Nucleus accumbens (tissue), 56 donors: ENCODE data around the gene KIAA1328.
"Not testable (repeated sequence)": the region's sequence is repeated elsewhere in the genome, so short reads cannot be mapped to it uniquely, and the experiment has no call there.

ENCODE experiments used
- DNase-seq, 56 donors: peaks; one replicate each; lab custom pipeline; 2025; lab: John Stamatoyannopoulos, UW

KIAA1328 gene

DNA sequence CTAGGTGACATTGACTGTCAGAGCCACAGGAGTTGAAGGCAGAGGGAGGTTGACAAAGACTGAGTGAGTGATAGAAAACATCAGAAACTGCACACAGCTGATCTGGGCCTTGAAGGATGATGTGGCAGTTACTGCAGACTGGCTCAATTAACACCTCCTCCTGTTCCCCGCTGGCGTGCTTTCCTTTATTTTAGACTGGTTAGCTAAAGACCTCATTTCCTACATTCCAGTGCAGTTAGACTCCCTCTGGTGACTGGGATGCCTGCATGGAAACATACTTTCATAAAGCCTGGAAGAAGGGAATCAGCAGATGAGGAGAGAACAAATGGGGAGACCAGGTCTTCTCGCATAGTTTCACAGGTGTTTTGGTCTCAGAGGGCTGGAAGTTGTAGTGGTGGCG lies 7.2 kb upstream of the KIAA1328 start:
- DNase-seq, result no peak

DNA sequence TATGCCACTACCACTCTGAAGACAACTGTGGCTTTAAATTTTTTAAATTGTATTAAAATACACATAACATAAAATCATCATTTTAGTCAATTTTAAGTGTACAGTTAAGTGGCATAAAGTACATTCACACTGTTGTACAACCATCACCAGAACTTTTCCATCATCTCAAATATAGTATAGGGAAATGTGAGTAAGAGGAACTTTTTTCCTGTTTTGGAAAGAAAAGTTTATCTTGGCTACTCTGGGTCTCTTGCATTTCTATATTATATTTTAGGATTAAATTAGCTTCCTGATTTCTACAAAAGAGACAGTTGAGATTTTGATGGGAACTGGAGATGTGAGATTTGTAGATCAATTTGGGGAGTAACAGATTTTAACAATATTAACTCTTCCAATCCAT lies 3.4 kb upstream of the KIAA1328 start:
- no peak for DNase-seq

DNA sequence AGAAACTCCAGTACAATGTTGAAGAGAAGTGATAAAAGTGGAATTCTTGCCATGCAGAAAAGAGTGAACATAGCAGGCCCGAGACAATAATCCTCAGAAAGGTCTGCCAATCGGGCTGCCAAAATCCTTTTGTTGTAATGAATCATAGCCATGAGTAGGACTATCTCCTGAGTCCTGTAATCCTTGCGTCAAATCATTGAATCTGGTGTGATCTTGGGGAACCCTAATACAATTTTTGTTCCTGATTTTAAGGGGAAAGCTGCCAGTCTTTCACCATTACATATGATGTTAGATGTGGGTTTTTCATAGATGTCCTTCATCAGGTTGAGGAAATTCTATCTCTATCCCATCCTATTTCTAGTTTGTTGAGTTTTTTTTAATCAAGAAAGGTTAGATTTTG lies 2.4 kb upstream of the KIAA1328 start:
- DNase-seq, result no peak

DNA sequence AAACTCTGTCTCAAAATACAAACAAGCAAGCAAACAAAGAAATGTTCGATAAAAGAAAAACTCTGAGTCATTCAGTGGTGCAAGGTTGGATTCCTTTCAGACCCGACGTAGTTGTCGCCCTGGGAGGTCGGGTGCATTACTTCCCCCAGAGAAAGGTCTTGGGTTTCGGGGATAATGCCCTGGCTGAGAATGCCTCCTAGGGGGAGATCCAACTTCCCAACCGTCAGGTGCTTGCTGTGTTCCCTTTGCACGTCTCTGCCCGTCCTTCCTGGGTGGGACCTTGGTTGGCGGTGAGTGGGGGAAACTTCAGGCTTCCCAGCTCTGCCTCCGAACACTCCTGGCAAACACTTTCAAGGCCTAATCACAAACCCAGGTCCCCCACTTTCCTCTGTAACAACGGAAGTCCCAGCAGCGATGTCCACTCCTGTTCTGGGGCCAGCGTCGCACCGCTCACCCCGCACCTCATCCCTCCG lies 734 bp upstream of the KIAA1328 start:
- peak in 25 of 56 donors; percentile 15 to 71 (median 41) for DNase-seq

DNA sequence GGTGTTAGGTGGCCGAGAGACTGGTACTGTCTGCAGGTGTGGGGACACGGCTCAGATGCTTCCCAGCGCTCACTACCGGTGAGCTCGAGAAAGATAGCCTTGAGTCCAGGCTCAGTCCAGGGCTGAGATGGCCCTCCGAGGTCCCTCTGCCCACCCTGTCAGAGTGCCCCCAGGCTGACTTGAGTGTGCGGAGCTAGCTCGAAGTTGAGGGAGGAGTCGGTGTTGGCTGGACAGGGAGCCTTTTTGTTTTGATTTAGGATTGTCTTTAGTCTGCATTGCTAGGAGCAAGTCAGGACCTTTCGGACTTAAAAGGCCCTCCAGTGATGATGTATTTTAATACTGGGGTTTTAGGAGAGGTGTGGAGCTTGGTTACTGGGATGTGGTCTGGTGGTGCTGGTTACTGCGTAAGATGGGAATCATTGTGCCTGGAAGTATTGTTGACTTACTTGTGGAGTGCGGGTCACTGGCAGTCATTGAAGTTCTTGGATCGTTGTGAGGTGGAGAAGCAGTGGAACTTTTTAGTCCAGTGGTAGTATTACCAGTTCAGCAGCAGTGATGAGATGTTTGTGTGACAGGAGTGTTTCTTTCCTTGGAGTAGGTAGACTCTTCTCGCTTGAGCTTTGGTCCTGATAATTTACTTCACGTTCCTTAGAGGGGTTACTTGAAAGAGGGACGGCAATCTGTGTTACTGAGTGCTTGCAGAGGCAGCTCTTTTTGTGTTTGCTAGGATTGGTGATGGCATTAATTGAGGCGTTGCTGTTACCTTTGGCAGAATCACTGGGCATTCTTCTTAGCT lies 633 bp downstream of the KIAA1328 start:
- peak in 15 of 56 donors; percentile 11 to 66 (median 52) for DNase-seq

DNA sequence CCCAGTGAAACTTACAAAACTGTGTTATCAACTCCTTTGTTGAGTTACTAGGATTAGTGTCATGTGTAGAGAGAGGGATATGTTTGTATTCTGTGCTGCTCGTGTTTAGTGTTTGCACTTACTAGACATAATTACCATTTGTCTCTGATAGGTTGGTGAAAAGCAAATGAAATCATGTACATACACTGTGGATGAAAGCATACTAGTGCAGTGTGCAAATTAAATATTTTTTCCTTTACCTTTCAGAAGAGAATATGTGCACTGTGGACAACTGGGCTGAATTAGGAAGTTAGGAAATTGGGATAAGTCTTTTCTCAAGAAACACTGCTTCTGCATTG lies 1.2 kb downstream of the KIAA1328 start:
- no peak for DNase-seq

DNA sequence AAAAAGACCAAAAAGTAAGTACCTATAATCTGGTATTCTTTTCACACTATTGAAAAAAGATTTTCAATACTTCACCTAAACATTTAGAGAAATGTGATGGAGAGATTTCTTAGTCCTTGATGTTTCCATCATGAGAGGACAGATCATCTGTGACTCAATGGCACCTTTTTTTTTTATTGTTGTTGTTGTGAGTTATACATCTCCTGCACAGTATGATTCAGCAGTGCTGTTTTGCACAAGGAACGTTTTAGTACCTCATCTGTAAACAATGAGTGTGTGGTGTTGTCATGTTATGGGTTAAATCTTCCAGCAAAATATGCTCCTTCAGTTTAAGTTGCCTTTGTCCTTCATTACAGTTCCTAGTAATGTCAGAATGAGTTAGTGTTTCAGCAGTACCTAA lies 2.2 kb downstream of the KIAA1328 start:
- no peak for DNase-seq

DNA sequence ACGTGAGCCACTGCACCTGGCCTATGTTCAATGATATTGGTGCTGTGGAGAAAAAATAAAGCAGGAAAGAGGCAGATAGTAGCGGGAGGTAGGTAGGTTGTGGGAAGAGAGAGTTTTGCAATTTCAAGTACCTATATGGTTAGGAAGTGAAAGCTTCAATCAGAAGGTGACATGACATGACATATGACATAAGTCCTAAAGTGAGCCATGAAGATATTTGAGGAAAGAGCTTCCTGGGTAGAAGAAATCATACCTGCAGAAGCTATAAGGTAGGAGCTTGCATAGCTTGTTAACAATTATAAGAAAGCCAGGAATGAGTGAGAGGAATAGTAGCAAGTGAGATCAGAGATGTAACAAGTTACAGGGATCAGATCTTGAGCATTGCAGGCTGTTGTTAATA lies 4.2 kb downstream of the KIAA1328 start:
- no peak for DNase-seq

DNA sequence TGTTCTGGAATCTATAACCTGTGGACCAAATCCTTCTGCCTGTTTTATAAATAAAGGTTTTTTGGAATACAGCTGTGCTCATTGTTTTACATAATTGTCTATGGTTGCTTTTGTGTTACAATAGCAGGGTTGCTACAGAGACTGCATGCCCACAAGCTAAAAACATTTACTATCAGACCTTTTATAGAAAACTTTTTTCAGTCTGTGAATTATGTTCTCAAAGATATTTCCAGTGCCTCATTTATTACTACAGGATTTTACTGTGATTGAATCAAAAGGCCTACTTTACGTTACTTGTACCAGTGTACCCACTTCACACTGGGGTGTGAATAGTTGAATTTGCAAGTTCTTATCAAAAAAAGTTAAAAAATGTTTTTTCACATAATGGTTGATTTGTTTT lies 7.0 kb downstream of the KIAA1328 start:
- DNase-seq, result no peak

DNA sequence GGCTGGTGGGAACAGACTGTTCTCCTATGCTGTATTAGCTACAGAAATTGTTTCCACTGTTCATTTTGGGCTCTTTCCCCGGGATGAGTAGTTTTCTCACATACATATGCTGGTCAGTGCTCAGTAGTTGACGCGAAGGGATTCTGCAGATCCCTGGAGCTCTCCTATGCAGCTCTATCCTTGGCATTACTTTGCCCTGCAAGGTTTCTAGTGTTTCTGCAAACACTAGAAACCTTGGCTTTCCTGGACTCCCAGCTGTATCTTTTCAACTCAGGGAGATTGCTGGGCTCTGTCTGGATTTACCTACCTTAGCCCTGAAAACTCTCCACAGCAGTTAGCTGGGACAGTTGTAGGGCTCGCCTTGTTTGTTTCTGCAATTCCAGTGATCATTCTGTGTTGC lies 10.9 kb downstream of the KIAA1328 start:
- no peak for DNase-seq

DNA sequence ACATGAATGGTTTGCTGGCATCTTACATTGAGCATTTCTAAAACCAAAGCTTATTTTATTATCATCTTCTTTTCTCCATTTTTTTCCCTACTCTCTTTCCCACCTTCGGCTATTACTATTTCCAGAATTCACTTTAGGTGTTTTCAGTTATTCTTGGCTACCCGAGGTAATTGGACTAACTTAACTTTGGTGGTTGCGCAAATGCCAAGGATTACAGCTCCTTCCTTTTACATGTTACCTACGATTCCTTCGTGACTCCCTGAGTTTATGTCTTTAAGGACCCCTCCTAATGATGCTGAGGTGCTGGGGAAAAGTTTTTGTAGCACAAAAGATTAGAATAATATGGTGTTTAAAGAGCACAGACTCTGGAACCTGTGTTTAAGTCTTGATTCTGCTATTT lies 14.3 kb downstream of the KIAA1328 start:
- no peak for DNase-seq

DNA sequence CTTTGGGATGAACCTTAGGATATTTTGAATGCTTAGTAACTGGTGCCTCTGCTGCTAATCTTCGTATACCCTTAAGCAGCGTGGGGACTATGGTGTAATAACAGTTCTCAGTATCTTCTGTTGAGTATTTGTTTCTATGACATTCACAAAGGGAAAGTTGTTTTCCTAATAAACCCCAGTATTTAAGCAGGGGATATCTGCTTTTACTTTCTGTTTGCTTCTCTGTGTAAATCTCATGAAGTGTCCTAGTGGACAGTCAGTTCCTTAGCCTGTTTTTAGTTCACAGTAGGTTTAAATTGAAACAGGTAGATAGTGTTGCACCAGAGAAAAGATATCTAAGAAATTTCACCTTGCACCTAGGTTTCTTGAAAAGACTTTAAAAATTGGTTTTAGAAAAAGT lies 14.9 kb downstream of the KIAA1328 start:
- no peak for DNase-seq

DNA sequence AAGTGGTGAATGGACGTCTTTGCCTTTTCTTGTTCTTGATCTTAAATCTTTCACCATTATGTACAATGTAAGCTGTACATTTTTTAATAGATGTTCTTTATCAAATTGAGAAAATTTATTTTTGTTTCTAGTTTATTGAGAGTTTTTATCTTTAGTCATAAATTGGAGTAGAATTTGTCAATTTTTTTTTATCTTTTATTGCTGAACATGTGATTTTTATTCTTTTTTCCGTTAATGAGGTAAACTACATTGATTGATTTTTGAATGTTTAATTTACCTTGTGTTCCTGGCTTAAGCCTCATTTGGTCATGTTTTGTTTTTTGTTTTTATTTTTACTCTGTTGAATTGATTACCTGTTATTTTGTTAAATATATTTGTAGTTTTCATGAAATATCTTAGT lies 19.7 kb downstream of the KIAA1328 start:
- DNase-seq, result no peak

DNA sequence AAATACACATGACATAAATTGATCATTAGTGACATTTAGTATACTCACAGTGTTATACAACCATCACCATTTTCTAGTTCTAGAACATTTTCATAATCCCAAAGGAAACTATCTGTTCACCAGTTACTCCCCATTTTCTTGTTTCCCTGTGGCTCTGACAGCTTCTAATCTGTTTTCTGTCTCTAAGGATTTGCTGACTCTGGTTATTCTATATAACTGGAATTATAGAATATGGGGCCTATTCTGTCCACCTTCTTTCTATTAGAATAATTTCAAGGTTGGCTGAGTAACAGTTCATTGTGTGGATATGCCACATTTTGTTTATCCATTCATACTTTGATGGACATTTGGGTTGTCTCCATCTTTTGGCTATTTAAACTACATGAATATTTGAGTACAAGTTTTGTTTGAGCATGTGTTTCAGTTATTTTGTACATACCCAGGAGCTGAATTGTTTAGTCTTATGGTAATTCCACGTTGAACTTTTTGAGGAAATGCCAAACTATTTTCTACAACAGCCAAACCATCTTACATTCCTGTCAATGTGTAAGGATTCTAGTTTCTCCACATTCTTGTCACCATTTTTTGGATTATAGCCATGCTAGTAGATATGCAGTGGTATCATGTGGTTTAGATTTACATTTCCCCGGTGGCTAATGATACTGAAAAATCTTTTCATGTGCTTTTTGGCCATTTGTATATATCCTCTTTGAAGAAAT lies 20.5 kb downstream of the KIAA1328 start:
- no peak for DNase-seq

DNA sequence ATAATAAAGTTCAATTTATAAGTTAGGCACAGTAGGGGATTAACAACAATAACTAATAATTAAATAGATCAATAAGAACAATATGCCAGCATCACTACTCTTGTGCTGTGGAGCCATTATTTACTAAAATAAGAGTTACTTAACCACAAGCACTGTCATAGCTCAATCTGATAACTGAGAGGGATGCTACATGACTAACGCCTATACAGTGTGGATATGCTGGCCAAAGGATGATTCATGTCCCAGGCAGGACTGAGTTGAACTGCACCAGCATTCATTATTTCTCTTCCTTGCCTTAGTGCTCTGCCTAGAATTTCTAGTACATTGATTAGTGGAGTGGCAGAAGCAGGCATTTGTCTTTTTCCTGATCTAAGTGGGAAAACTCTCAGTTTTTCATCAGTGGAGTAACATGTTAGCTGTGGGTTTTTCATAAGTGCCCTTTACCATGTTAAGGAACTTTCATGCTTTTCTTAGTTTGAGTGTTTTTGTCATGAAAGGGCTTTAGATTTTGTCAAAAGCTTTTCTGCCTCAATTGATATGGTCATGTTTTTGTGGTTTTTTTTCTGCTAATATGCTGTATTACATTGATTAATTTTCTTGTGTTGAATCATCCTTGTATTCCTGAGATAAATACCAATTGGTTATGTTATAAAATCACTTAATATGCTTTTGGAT lies 21.7 kb downstream of the KIAA1328 start:
- DNase-seq, result peak in 1 of 56 donors; percentile 25

DNA sequence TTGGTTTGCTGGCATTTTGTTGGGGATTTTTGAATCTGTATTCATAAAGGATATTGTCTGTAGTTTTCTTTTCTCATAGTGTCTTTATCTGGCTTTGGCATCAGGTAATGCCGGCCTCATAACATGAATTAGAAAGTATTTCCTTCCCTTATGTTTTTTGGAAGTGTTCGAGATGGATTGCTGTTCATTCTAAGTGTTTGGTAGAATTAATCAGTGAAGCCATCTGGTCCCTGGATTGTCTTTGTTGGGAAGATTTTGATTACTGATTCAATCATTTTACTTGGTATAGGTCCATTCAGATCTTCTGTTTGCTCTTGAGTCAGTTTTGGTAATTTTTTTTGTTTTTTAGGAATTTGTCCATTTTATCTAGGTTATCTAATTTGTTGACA lies 22.3 kb downstream of the KIAA1328 start:
- DNase-seq, result no peak

DNA sequence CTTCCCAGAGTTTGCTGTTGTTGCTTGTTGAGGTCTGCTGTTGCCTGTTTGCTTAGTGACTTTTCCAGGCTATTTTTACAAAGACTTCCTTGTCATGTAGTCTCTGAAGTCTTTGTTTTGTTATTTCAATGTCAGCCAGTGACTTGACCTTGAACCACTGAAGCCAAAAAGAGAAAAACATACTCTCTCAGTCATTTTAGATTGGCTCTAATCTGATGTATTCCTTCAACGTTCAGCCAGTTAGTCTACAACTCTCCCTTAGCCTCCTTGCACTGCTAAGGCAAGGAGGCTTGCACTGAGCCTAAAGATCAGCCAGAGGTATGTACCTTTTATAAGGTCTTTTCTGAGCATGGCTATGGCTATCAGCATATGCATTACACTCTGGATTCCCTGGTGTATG lies 27.9 kb downstream of the KIAA1328 start:
- no peak for DNase-seq

DNA sequence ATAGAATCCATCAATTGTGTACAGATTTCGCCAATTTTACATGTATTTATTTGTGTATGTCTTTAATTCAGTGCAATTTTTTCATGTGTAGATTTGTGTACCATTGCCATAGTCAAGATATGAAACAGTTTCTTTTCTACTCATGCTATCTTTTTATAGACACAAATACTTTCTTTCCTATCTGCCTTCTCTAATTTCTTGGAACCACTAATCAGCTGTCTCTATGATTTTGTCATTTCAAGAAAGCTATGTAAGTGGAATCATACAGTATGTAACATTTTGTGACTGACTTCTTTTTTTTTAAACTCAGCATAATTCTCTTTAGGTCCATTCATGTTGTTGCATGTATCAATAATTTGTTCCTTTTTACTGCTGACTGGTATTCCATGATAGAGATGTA lies 33.3 kb downstream of the KIAA1328 start:
- DNase-seq, result no peak

DNA sequence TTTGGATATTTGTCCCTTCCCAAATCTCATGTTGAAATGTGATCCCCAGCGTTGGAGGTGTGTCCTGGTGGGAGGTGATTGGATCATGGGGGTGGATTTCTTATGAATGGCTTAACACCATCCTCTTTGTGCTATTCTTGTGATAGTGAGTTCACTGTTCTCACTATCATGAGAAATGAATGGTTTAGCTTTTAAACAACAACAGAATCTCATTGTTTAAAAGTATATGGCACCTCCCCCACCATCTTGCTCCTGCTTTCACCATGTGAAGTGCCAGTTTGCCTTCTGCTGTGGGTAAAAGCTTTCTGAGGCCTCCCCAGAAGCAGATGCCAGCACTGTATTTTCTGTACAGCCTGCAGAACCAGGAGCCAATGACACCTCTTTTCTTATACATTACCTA lies 38.1 kb downstream of the KIAA1328 start:
- peak in 3 of 56 donors; percentile 1 to 11 (median 2) for DNase-seq

DNA sequence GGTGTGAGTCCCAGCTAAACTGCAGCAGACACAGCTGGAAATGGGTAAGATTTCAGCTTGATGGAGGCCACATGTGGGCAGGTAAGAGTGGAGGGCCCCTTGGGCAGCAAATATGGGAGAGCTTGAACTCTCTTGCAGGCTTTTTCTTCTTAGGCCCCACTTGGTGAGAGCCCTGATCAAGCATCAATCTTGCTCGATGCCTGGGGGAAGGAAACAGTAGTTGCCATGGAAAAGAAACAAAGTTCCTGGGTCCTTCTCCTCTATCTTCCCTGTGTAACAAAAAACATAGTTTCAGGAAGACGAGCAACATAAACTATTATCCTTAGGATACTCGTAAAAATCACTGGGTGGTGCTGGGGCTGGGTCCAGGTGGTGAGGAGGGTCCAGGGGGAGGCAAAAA lies 42.9 kb downstream of the KIAA1328 start:
- DNase-seq, result no peak

DNA sequence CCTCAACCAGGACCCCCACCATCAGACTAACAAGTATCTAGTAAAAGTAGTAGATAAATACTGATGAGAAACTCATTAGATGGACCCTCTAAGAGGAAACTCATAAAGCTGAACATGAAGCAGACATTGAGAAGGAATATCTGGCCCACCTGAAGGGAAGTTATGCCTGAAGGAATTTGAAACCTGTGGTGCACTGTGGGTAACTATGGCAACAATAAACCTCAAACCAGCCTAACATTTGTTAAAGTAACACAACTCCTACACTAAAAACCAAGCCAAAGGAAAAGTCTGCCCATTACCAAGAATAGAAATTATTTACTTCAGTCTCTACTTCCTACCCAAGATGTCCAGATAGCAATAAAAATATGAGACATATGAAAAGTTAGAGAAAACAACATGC lies 43.4 kb downstream of the KIAA1328 start:
- DNase-seq, result no peak

DNA sequence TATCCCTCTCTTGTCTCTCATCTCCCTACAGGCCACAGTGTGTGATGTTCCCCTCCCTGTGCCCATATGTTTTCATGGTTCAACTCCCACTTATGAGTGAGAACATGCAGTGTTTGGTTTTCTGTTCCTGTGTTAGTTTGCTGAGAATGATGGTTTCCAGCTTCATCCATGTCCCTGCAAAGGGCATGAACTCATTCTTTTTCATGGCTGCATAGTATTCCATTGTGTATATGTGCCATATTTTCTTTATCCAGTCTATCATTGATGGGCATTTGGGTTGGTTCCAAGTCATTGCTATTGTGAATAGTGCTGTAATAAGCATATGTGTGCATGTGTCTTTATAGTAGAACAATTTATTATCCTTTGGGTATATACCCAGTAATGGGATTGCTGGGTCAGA lies 44.9 kb downstream of the KIAA1328 start:
- DNase-seq, result not testable (repeated sequence)
